Kasumi-1 (cell line): ENCODE results near the gene SMIM24.
"Not testable (repeated sequence)": the region's sequence is repeated elsewhere in the genome, so short reads cannot be mapped to it uniquely, and the experiment has no call there.

Experiments
- DNase-seq, 2 experiments: peaks; one replicate each; lab custom pipeline; 2025; lab: John Stamatoyannopoulos, UW

SMIM24 gene

GRCh38 chr19:3480383-3481091, at the start of gene SMIM24:
Gene SMIM24 (minus strand): TSS chr19:3480525. CDS start chr19:3480463, 62 bp downstream.
- DNase-seq = no peak

DNA sequence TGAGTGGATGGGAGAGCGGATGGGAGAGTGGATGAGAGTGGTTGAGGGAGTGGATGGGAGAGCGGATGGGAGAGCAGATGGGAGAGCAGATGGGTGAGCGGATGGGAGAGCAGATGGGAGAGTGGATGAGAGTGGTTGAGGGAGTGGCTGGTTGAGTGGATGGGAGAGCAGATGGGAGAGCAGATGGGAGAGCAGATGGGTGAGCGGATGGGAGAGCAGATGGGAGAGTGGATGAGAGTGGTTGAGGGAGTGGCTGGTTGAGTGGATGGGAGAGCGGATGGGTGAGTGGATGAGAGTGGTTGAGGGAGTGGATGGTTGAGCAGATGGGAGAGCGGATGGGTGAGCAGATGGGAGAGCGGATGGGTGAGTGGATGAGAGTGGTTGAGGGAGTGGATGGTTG, 49.0 kb upstream of the SMIM24 start:
- DNase-seq = not testable (repeated sequence)

GRCh38 chr19:3528539-3529211, 48.4 kb upstream of the SMIM24 start:
- no peak for DNase-seq

- no peak for DNase-seq
Measured at GRCh38 chr19:3528080-3528479, 47.8 kb upstream of the SMIM24 start.

GRCh38 chr19:3527238-3527910, 47.0 kb upstream of the SMIM24 start:
- no peak for DNase-seq

GRCh38 chr19:3526507-3527237, 46.3 kb upstream of the SMIM24 start:
- no peak for DNase-seq

GRCh38 chr19:3524904-3525451, 44.7 kb upstream of the SMIM24 start:
- no peak for DNase-seq

DNA sequence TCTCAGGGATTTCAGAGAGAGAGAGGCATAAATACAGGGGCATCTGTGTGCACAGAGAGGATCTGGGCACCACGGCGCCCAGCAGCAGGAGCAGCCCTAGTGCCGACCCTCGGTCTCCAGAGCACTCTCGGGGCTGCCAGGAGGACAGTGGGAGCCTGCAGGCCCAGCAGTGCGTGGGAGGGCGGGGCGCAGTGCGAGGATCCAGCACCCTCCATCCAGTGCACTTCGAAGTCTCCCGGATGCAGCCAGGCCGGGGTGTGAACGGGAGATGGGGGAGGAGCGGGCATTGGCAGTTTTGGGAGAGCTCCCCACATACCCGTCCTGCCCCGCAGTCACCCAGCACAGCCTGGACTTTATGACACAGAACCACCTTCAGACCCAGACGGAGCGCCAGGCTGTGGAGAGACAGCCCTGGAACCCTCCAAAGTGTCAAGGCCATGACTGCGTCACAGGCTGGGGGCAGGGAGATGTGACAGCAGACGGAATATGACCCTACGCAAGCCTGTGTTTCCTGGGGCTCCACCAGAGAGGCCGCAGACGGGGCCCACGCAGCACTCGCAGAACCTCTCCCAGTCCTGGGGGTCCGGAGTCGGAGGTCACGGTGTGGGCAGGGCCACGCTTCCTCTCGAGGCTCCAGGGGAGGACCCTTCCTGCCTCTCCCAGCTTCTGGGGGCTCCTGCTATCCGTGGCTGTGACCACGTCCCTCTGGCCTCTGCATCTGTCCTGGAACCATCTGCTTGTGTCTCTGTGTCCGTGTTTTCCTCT, 43.9 kb upstream of the SMIM24 start:
- no peak for DNase-seq

GRCh38 chr19:3523361-3524077, 43.2 kb upstream of the SMIM24 start:
- DNase-seq = no peak

DNA sequence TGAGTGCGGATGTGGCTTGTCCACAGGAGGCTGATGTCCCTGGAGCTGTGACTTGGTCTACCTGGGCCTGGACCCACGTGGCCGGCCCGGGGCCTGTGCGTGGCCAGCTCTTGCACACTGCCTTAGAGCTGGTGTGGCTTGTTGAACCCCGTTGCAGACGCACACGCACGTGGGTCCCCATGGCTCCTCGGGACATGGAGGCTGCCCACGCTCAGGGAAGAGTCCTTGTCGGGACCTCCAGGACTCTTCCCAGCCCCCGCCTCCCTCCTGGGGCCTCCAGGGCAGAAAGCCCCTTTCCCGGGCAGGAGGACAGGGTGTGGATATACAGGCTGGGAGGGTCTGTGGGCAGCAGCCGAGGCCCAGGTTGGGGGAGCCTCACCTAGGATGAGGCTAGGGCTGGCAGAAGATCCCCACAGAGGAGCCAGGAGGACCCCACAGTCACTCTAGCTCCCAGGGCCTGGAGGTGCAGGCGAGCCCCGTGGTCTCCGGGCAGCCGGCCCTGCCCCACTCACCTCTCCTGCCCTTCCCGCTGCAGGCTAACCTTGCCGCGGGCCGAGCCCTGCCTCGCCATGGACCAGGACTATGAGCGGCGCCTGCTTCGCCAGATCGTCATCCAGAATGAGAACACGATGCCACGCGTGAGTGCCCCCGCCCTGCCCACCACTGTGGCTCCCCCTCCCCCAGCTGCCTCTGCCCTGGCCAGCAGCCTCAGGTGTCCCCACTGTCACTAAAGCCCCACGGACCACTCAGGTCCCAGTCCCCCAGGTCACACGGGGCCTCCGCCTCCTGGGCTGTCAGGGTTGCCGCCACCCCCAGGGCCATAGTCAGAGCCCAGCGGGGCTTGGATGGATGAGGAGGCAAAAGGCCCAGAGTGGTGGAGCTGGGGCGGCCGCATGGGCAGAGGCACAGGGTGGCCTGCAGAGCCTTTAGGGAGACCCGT, 42.4 kb upstream of the SMIM24 start:
- no peak for DNase-seq

DNA sequence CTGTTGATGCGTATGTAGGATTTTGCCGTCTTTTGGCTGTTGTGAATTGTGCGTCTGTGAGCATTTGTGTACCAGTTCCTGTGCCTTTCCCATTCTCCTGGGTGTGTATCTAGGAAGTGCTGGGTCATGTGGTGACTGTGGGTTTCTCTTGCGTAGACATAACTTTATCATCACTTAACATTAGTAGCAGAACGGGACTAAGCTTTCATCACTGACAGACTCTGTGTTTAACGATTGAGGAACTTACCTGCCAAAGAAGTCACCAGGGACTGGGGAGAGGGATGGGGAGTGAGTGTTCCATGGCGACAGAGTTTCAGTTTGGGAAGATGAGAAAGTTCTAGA, 40.8 kb upstream of the SMIM24 start:
- no peak for DNase-seq

DNA sequence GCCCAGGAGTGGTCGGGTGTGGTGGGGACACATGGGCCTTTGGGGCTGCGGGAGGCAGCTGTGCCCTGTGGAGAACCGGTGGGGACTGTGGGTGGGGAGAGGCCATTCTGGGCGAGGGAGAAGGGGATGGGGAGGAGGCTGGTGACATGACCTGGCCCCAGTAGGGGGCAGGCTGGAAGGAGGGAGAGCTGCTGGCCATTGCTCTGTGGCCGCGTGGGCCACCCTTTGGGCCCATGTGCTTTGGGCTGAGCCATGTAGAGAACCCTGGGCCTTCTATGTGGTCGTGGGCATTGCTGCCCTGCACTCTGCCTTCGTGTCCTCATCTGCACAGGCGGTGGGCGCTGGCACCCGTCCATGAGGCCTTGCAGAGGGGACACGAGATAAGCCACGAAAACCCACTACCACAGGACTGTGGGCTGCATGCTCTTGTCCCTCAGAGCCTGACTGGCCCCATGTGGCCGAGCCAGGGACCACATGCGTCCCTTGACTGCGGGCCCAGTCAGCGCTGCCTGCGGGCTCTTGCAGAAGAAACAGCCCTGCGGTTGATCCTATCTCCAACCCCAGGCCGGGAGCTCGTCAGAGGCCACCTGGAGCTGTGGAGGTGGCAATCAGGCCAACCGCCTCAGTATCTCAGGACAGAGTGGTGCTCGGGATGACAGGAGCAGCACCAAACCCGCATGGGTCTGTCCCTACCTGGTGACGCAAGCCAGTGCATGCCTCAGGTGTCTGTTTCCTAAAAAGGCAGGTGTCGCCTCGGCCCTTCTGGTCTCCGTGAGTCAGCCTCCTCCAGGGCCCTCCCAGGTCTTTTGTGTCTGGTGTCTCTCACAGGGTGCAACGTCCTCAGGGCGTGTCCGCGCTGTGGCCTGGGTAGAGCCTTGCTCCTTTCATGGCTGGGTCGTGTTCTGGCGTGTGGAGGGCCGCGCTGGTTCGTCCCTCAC, 40.1 kb upstream of the SMIM24 start:
- DNase-seq = no peak

- DNase-seq = no peak
Measured at GRCh38 chr19:3519126-3519525, 38.8 kb upstream of the SMIM24 start.

- no peak for DNase-seq
Measured at GRCh38 chr19:3518659-3519058, 38.3 kb upstream of the SMIM24 start.

DNA sequence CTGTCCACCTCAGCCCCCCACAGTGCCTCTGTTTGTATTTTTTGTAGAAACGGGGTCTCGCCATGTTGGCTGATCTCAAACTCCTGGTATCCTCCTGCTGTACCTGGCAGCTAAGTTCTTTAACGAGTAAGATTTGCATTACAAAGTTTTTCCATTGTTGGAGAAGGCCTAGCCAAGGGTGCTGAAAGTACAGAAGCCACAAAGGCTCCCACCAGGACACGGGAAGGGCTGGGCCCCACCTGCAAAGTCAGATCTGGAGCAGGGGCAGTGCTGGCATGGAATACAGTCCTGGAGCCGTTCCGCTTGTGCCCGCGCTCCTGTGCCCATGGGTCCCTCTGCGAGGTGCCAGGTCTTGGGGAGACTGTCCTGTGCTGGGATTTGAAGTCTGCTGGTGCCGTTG, 37.9 kb upstream of the SMIM24 start:
- DNase-seq = no peak

GRCh38 chr19:3517638-3518037, 37.3 kb upstream of the SMIM24 start:
- no peak for DNase-seq

DNA sequence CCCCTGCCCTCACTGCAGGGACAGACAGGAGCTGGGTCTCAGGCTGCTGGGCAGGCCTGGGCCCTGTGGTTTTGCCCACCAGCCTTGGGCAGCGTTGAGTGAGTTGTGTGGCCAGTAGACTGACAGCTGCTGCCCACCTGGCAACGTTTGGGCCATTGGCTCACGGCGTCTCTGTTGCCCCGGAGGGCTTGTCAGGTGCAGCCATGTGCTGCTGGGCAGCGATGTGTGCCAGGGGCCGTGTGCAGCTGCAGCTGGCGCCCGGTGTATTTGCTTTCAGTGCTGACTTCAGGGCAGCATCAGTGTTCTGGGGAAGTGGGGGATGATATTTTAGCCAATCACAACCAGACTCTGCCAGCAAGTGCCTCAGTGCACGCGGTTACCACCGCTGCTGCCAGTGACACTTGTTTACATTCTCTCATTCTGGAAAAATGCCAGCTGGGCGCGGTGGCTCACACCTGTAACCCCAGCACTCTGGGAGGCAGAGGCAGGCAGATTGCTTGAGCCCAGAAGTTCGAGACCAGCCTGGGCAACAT, 36.4 kb upstream of the SMIM24 start:
- DNase-seq = no peak

DNA sequence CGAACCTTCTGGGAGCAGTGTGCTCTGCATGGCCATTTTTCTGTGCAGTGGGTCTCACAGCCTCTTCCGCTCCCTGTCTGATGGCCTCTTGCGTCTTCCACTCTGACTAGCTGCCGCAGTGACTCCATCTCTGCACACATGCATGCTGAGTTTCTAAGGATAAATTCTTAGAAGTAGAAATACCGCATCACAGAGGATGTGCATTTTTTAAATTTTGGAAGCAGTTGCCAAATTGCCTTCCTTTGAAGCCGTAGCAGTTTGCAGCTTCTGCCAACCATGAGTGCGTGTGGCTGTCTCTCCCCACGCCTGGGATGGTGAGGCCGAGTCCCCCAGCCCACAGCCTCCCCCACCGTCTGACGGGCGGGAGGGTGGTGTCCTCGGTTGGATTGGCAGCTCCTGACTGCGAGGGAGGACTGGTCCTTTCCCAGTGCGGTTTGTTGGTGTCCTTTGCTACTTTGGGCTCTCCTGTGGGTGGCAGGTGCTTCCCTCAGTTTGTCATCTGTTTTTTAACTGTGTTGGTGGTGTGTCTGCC, 35.6 kb upstream of the SMIM24 start:
- no peak for DNase-seq
